Psoas muscle (tissue), 8 donors: ENCODE data around the gene OR2G2. TPM values are rescaled to one million over a fixed set of nuclear protein-coding genes. Genes with fewer than 3 reads are reported as not detected.

ENCODE experiments used
- ATAC-seq, 4 donors: fragments of 200-7000 bp; cut with Tn5 transposase; one replicate each; pipeline ENCODE4 v1.9.1; 2020; ENCODE audit warnings: moderate library complexity in 3 of 4, mild to moderate bottlenecking in 2 of 4
- DNase-seq, 2 donors: peaks; one replicate each; pipeline ENCODE4 v3.0.0-alpha.2; 2020
- H3K27ac ChIP-seq: fragments of 200-600 bp; one replicate; pipeline ENCODE4 v1.8.0; 2022
- H3K27me3 ChIP-seq, 3 donors: fragments of 200-600 bp in 1 of 3; one replicate each; pipeline versions ENCODE4 v1.6.1 to v1.8.0; 2013 to 2022; ENCODE audit warnings: low read length in 2 of 3, mild to moderate bottlenecking in 2 of 3, moderate library complexity in 1 of 3; ENCODE audit not compliant: insufficient read depth in 3 of 3
- H3K36me3 ChIP-seq, 2 donors: fragments of 200-600 bp in 1 of 2; one replicate each; pipeline versions ENCODE4 v1.6.1 to v1.8.0; 2013 to 2022; ENCODE audit warnings: low read depth in 1 of 2, mild to moderate bottlenecking in 1 of 2, moderate library complexity in 1 of 2; ENCODE audit not compliant: insufficient read depth in 1 of 2
- H3K4me1 ChIP-seq: fragments of 200-600 bp; one replicate; pipeline ENCODE4 v1.8.0; 2022
- H3K4me3 ChIP-seq: fragments of 200-600 bp; one replicate; pipeline ENCODE4 v1.8.0; 2022; ENCODE audit warnings: mild to moderate bottlenecking
- H3K9me3 ChIP-seq: fragments of 200-600 bp; one replicate; pipeline ENCODE4 v1.8.0; 2022
- CTCF ChIP-seq: fragments of 200-600 bp; IDR thresholded peaks from one replicate; pipeline ENCODE4 v1.8.0; 2022; ENCODE audit warnings: antibody characterized with exemption
- WGBS, 3 donors: extraction: QIAGEN DNeasy Blood & Tissue Kit; methylation state at CpG; one replicate each; pipeline versions ENCODE4 v1.1.6 to v1.1.7; 2013; 5-methylcytosine and 5-hydroxymethylcytosine counted together
- intact Hi-C, 2 donors: fragments of 100-400 bp; cut with DNase I; formaldehyde crosslinking; loops; one replicate each; pipeline versions ENCODE4 v1.11.0 to v1.14.2; 2022
- polyA plus RNA-seq, 3 donors: library from polyadenylated mRNA; stranded (reverse); fragments of 200-250 nt; gene quantifications; one replicate each; pipeline ENCODE4 v1.2.3, GENCODE V29; 2013
- total RNA-seq, 4 donors: library from RNA; stranded (reverse); fragmentation: NEBNext Ultra II Directional in 2 of 4; extraction: Animal tissue kit (Norgen Biotek cat#: 25700) in 2 of 4; gene quantifications; one replicate each; pipeline versions ENCODE4 v1.2.1 to v1.2.4, GENCODE V29; 2021 to 2023
- donor health status: healthy with polysubstance abuse.
- donor health status: DM: no; HTN: no; CAD: no; lungs with moderate emphysema.
- donor health status: Bipolar disorder and iron deficiency.
- donor health status: healthy.
- donor health status: DM: yes; HTN: yes; CAD: no.
- donor health status: DM: no; HTN: no; CAD: no.
- donor health status: DM: no; HTN: no; CAD: no.
- donor health status: DM: yes; HTN: yes; CAD: no.

Gene OR2G2
- total and polyA plus RNA-seq, 7 donors, result not detected

GRCh38 chr1:247548092-247548491 lies 40.1 kb upstream of the OR2G2 start:
- H3K27ac ChIP-seq, result no peak overlapping the region
- no peaks in the 10 kb centered on the region for H3K9me3 ChIP-seq
- TF ChIP-seq CTCF, result no peak
- H3K4me3 ChIP-seq, result no peak overlapping the region
- no peak for ATAC-seq
- no peaks in the 10 kb centered on the region for H3K4me1 ChIP-seq
- H3K27me3 ChIP-seq, result no peaks in the 10 kb centered on the region
- no peak for DNase-seq
- intact Hi-C loops, result no loop called here
- H3K36me3 ChIP-seq, result no peaks in the 10 kb centered on the region
- 49 to 53% (median 50%) methylated on average over 5 of the region's 5 CpGs for WGBS, 3 donors

GRCh38 chr1:247548769-247549182 lies 39.4 kb upstream of the OR2G2 start, which contains the start of gene GCSAML:
Gene GCSAML (plus strand): TSS chr1:247549134. CDS start chr1:247549192, 58 bp downstream.
- TF ChIP-seq CTCF, result no peak
- intact Hi-C loops, result no loop called here
- WGBS, 3 donors, result 80 to 89% (median 86%) methylated on average over 13 of the region's 13 CpGs
- H3K36me3 ChIP-seq, result no peaks in the 10 kb centered on the region
- H3K9me3 ChIP-seq, result no peaks in the 10 kb centered on the region
- DNase-seq, result no peak
- H3K27me3 ChIP-seq, result no peaks in the 10 kb centered on the region
- H3K27ac ChIP-seq, result no peak within 1 kb of the TSS
- ATAC-seq, result no peak
- no peaks in the 10 kb centered on the region for H3K4me1 ChIP-seq
- no peak within 1 kb of the TSS for H3K4me3 ChIP-seq

- WGBS, 3 donors, result 33 to 62% (median 33%) methylated on average over 1 of the region's 1 CpG
- H3K27me3 ChIP-seq, result no peaks in the 10 kb centered on the region
- DNase-seq (no peak), ATAC-seq (no peak)
- H3K27ac ChIP-seq, result no peak overlapping the region
- no peaks in the 10 kb centered on the region for H3K9me3 ChIP-seq
- no peak overlapping the region for H3K4me3 ChIP-seq
- H3K4me1 ChIP-seq, result no peaks in the 10 kb centered on the region
- H3K36me3 ChIP-seq, result no peaks in the 10 kb centered on the region
- TF ChIP-seq CTCF, result no peak
- intact Hi-C loops, result no loop called here
Observed at GRCh38 chr1:247551721-247552120, 36.4 kb upstream of the OR2G2 start.

GRCh38 chr1:247552231-247552630 lies 35.9 kb upstream of the OR2G2 start:
- intact Hi-C loops, result no loop called here
- 65 to 80% (median 68%) methylated on average over 2 of the region's 2 CpGs for WGBS, 3 donors
- Histone ChIP-seq H3K4me3 (no peak overlapping the region), H3K36me3 (no peaks in the 10 kb centered on the region), H3K27me3 (no peaks in the 10 kb centered on the region), H3K9me3 (no peaks in the 10 kb centered on the region), H3K4me1 (no peaks in the 10 kb centered on the region), H3K27ac (no peak overlapping the region)
- TF ChIP-seq CTCF, result no peak
- DNase-seq (no peak), ATAC-seq (no peak)

- no peaks in the 10 kb centered on the region for H3K4me1 ChIP-seq
- ATAC-seq, result no peak
- TF ChIP-seq CTCF, result no peak
- no peaks in the 10 kb centered on the region for H3K27me3 ChIP-seq
- DNase-seq, result no peak
- H3K27ac ChIP-seq, result no peak overlapping the region
- no peaks in the 10 kb centered on the region for H3K36me3 ChIP-seq
- no peak overlapping the region for H3K4me3 ChIP-seq
- H3K9me3 ChIP-seq, result no peaks in the 10 kb centered on the region
- intact Hi-C loops, result no loop called here
- 79 to 85% (median 81%) methylated on average over 2 of the region's 2 CpGs for WGBS, 3 donors
Observed at GRCh38 chr1:247557926-247558674, 30.1 kb upstream of the OR2G2 start.
